Erythroblast (primary cell): Measurements from ENCODE around the gene IFNA14.

Source experiments
- GATA1 ChIP-seq: IDR thresholded peaks from 2 replicates; pipeline ENCODE4 v1.6.1; 2011; ENCODE audit warnings: low read depth, mild to moderate bottlenecking, control low read depth, low read length, moderate library complexity
- POLR2A ChIP-seq: IDR thresholded peaks from 2 replicates; pipeline ENCODE4 v1.6.1; 2011; ENCODE audit warnings: mild to moderate bottlenecking, low read length

GRCh38 chr9:21266733-21267484 is 27.1 kb upstream of the IFNA14 start:
- TF ChIP-seq POLR2A (no peak), GATA1 (no peak)
